GM18909 (cell line): Measurements from ENCODE around the gene CCDC85B.
"Not testable (repeated sequence)": the region's sequence is repeated elsewhere in the genome, so short reads cannot be mapped to it uniquely, and the experiment has no call there.

ENCODE experiments used
- ATAC-seq: cut with Tn5 transposase; IDR thresholded peaks from one replicate; pipeline ENCODE4 v1.9.1; 2021; ENCODE audit warnings: mild to moderate bottlenecking; ENCODE audit not compliant: unreplicated experiment, poor library complexity

The CCDC85B gene

DNA sequence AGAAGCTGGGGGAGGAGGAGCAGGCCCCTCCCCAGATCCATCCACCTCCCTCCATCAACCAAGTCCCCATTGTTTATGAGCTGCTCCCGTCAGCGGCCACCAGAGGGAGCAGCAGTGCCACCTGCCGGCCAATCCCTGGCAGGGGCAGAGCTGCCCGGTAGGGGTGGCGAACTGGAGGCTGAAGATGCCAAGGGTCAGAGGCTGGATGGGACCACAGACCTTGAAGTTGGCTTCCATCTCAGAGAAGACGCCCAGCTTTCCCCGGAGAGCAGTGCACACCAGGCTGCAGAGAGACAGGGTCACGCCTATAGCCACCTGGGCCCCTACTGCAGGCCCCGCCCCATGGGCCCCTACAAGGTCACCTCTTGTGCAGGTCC is 5.8 kb upstream of the CCDC85B start:
- peak; percentile 28 for ATAC-seq

DNA sequence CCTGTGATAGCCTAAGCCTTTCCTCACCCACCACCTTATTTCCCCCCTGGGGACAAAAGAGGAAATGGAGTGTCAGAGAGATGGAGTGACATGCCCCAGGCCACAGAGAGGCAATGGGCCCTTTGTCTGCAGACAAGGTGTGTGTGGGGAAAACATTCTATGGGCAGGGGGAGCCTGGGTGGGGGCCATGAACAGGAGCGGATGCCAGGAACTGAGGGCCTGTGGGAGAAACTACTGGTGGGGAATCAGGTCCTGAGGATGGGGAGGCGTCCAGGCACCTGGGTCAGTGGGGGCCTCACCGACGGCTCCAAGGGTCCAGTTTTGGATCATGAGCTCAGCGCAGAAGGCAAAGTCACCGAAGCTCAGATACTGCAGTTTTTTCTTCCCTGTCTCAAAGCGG is 5.2 kb upstream of the CCDC85B start:
- ATAC-seq = no peak

DNA sequence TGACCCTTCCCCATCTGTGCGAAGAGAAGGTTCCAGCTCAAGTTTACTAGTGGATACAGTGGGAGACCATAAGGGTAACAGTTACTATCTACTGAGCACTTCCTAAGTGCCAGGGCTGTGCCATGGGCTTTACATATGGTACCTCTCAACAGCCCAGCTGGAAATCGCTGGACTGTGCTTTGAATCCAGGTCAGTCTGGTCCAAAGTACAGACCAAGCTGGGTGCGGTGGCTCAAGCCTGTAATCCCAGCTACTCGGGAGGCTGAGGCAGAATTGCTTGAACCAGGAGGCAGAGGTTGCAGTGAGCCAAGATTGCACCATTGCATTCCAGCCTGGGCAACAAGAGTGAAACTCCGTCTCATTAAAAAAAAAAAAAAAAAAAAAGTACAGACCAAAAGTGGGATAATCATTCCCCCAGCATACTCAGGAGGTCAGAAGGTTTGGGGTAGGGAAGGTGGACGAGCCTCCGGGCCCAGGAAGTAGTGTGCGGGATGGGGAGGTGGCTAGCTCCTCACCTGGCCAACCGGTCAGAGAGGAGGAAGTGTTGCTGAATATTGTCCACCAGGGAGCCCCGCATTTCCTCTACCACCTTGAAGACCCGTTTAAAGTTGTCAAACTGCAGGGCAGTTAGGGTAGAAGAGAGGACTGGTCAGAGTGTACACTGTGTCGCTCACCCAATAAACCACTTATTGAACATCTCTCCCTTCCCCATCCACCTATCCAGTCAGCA is 4.5 kb upstream of the CCDC85B start:
- no peak for ATAC-seq

DNA sequence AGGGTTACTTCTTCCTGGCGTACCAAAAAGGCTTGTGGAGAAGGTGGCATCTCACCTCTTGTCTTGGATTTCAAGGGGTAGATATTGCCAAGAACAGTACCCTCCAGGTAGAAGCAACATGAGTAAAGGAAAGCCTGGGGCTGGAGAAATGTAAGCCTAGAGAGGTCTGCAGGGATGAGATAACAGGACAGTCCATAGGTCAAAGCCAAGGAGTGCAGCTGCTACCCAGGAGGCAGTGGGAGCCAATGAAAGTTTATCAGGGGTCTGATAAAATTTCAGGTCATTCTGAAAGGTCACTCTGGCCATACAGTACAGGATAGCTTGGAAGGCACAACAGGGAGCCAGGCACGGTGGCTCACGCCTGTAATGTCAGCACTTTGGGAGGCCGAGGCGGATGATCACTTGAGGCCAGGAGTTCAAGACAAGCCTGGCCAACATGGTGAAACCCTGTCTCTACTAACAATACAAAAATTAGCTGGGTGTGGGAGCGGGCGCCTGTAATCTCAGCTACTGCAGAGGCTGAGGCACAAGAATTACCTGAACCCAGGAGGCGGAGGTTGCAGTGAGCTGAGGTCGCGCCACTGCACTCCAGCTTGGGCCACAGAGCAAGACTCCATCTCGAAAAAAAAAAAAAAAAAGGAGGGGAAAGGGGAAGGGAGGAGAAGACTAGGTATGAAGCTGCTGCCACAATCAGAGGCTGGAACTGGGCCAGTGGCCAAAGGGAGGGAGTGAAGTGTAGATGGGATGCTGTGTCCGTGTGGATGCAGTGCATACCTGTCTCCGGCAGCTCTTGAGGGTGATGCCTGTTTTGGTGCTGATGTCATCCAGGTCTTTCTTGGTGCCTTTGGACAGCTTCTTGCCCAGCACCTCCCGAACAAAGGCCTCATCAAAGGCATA is 3.4 kb upstream of the CCDC85B start:
- ATAC-seq = no peak

- ATAC-seq = no peak
Observed at GRCh38 chr11:65887723-65888162, 2.7 kb upstream of the CCDC85B start.

GRCh38 chr11:65888163-65888814 is 2.2 kb upstream of the CCDC85B start, which contains the start of gene FIBP:
Gene FIBP, minus strand, starts transcription at chr11:65888471. Its CDS starts 53 bp downstream, at chr11:65888418.
- peak; percentile 45 for ATAC-seq

GRCh38 chr11:65891219-65892136 is 1.0 kb downstream of the CCDC85B start:
- ATAC-seq = no peak

DNA sequence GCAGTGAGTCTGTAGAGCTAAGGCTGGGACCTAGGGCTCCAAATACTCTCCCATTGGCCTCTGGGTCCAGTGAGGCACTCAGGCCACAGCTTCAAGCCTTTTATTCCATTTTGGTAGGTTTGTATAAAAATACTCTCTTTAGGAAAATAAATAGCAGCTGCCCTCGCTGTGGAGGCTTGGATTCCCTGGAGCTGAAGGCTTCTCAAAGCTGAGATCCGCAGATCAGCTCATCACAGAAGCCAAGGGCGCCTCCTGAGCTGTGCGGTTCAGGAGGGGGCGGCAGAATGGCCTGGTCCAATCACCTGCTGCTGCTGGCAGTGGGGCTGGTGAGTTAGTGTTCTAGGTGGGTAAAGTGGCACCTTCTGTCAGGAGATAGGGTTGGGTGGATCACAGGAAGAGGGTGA is 1.7 kb downstream of the CCDC85B start:
- not testable (repeated sequence) for ATAC-seq

DNA sequence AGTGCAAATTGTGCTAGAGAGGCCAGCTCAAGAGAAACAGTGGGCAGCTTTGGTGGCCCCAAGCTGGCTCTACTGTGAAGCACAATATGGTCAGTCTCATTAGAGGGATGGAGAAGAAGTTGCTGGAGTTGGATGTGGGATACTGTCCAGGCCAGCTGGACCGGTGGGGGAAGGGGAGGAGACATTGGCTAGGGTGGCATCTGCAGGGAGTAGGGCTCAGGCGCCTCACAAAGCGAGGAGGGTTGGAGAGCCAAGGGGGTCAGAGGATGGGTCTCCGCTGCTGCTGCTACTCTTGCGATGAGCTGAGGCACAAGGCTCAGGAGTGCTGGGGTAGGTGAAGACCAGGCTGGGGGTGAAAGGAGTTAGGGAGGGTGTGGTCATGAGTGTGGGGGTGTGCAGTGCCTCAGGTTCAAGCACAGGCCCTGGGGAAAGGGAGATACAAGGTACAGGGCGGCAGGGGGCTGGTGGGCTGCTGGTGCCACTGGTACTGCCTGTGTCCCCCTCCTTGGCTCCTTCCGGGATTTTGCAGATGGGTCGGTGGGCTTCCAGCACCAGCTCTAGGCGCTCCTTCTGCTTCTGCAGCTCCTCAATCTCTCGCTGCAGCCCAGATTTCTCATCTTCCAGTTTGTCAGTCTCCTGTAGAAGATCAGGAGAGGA is 2.3 kb downstream of the CCDC85B start:
- ATAC-seq = no peak

DNA sequence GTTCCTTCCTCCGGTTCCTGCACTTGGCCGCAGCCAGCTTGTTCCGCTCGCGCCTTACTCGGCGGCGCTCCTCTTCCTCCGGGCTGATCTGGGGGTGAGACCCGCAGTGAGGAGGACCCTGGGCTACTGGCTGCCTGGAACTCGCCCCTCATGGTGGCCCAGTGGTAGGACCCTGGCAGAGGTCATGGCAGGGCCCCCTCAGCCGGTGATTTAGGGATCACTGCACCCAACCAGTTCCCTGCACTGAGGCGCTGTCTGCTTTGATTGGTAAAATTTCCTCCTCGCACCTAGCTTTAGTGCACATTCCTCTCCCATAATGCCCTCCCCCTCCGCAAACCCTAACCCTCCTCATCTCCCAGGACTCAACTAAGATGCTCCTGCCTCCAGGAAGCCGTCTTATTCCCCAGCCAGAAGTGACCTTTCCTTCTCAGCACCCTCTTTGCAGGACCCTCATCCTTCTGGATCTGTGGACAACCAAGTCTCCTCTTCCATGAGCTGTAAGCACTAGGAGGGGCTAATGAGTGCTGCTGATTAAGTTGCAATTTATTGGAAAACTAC is 3.6 kb downstream of the CCDC85B start:
- no peak for ATAC-seq

GRCh38 chr11:65895482-65895981 is 5.1 kb downstream of the CCDC85B start:
- no peak for ATAC-seq

DNA sequence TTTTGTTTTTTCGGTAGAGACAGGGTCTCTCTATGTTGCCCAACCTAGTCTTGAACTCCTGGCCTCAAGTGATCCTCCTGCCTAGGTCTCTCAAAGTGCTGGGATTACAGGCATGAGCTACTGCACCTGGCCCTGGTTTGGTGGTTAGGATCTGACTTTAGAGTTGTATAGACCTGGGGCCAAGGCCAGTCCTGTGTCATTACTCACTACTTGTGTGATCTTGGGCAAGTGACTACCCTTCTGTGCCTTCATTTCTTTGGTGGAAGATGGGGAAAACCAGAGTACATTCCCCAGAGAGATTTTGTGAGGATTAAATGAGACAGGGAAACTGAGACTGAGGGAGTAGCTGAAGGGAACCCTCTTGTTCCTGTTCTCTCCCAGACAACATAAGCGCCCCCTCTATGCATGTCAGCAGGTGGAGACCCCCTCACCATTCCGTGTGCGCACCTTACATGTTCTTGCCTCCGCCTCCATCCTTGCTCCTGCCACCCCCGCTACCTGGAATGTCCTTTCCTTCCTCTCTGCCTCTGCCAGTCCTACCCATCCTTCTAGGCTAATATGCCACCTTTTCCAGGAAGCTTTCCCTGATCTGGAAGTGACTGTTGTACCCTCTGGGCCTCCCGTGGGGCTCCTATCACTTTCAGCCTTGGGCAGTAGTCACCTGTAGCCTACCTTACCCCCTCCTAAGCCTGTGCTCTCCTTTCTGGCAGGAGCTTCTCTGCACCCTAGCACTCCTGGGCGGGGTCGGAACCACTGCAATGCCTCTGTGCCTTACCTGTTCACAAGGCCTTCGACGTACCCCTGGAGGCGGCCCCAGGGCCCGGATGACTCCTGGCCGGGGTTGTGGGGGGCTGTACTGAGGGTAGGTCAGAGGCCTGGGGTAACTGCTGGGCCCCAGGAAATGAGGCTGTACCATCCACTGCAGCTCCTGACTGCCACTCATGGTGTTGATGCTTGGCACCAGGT is 5.8 kb downstream of the CCDC85B start:
- ATAC-seq = no peak

DNA sequence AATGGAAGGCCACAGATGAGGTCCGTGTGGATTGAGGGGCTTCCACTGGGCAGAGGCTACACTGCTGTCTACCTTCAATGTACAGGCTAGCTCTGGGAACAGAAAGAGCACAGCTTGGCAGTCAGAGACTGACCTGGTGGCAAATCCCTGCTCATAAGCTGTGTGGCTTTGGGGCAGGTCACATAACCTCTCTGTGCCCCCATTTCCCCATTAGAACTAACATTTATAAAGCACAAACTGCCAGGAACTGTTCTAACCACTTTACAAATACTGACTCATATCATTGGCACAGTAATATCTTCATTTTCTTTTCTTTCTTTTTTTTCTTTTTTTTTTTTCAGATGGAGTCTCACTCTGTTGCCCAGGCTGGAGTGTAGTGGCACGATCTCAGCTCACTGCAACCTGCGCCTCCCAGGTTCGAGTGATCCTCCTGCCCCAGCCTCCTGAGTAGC is 6.6 kb downstream of the CCDC85B start:
- no peak for ATAC-seq

DNA sequence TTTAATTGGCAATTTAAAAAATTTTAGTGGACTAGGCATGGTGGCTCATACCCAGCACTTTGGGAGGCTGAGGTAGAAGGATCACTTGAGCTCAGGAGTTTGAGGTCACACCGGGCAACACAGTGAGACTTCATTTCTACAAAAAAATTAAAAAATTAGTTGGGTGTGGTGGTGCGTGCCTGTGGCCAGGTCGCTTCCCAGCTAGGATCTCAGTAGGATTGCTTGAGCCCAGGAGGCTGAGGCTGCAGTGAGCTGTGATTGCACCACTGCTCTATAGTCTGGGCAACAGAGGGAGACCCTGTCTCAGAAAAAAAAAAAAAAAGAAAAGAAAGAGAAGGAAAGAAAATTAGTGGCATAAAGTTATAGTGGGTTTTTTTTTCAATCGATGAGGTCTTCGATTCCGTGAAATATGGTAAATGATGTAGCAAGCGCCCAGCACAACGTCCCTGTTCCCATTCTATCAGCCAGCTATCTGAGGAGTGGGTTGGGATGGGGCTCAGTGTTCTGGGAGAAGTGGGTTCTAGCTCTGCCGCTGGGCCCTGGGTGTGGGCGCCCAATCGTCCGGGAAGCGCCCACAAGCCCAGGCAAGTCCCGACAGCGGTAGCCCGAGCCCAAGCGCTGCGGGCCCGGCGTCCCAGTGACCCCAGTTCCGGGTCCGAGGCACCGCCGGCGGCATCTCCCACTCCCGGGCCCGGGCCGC is 8.3 kb downstream of the CCDC85B start:
- ATAC-seq = no peak

GRCh38 chr11:65899356-65900124 is 9.1 kb downstream of the CCDC85B start:
- no peak for ATAC-seq

GRCh38 chr11:65900125-65900898 is 9.8 kb downstream of the CCDC85B start, which contains the start of gene FOSL1:
Gene FOSL1, minus strand, starts transcription at chr11:65900388. Its CDS starts 49 bp downstream, at chr11:65900339.
- ATAC-seq = peak; percentile 79
